22Rv1 (cell line): ENCODE data around the gene FRY.

Experiments used
- CTCF ChIP-seq: fragments of 450-650 bp; IDR thresholded peaks from 2 replicates; pipeline ENCODE4 v1.5.1; 2017; ENCODE audit warnings: mild to moderate bottlenecking
- ZFX ChIP-seq: fragments of 450-650 bp; IDR thresholded peaks from 2 replicates; pipeline ENCODE4 v1.6.1; 2017; ENCODE audit warnings: antibody characterized with exemption, borderline replicate concordance

GRCh38 chr13:32213626-32214025, 182.1 kb downstream of the FRY start:
- TF ChIP-seq CTCF = no peak
- no peak for TF ChIP-seq ZFX
